HEK293T (cell line): ENCODE results near the gene ADGRL3.

ENCODE experiments used
- ARNT ChIP-seq: fragments of 450-650 bp; IDR thresholded peaks from 2 replicates; pipeline ENCODE4 v1.6.1; 2017; ENCODE audit warnings: mild to moderate bottlenecking
- CTBP1 ChIP-seq: fragments of 450-650 bp; IDR thresholded peaks from 2 replicates; pipeline ENCODE4 v1.6.1; 2016; ENCODE audit warnings: borderline replicate concordance
- ELF4 ChIP-seq: fragments of 450-650 bp; IDR thresholded peaks from 2 replicates; pipeline ENCODE4 v1.6.1; 2017; ENCODE audit warnings: antibody characterized with exemption
- FOXA1 ChIP-seq: fragments of 450-650 bp; IDR thresholded peaks from 2 replicates; pipeline ENCODE4 v1.6.1; 2016; ENCODE audit warnings: mild to moderate bottlenecking
- HDGF ChIP-seq: fragments of 450-650 bp; IDR thresholded peaks from 2 replicates; pipeline ENCODE4 v1.6.1; 2017; ENCODE audit warnings: antibody characterized with exemption, borderline replicate concordance
- TF ChIP-seq, protein P1 (sequence below): fragments of 450-650 bp; IDR thresholded peaks from 2 replicates; pipeline ENCODE4 v1.6.1; 2016

DNA sequence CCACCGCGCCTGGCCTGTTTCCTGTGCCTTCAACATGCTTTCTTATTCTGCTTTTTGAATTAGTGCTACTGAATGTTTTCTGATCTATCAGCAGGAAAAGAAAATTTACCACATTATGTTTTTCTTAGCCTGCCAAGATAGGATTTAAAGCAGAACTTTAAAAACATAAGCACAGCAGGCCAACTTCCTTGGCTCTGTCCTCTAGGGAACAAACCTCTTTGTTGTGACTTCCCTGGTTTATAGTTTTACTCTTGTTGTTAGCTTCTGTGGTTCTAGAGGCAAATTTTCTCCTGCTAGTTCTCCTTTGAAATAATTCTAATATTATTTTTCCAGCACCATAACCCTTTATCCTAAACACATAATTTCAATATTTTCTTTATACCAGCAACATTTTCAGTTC is 605.1 kb downstream of the ADGRL3 start:
- no peak for TF ChIP-seq FOXA1
- TF ChIP-seq HDGF: no peak
- TF ChIP-seq, protein P1, sequence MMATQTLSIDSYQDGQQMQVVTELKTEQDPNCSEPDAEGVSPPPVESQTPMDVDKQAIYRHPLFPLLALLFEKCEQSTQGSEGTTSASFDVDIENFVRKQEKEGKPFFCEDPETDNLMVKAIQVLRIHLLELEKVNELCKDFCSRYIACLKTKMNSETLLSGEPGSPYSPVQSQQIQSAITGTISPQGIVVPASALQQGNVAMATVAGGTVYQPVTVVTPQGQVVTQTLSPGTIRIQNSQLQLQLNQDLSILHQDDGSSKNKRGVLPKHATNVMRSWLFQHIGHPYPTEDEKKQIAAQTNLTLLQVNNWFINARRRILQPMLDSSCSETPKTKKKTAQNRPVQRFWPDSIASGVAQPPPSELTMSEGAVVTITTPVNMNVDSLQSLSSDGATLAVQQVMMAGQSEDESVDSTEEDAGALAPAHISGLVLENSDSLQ: no peak
- TF ChIP-seq ELF4: no peak
- TF ChIP-seq ARNT: no peak
- TF ChIP-seq CTBP1: no peak
